Lower lobe of right lung (tissue), 2 donors: Measurements from ENCODE around the gene MYBPC3. TPM values are rescaled to one million over a fixed set of nuclear protein-coding genes. Genes with fewer than 3 reads are reported as not detected.

Source experiments
- ATAC-seq, 2 donors: fragments of 200-7000 bp; cut with Tn5 transposase; one replicate each; pipeline ENCODE4 v1.9.1; 2020 to 2022; ENCODE audit warnings: mild to moderate bottlenecking in 2 of 2, moderate library complexity in 2 of 2
- DNase-seq: peaks from one replicate; pipeline ENCODE4 v3.0.0-alpha.2; 2020
- H3K27ac ChIP-seq: fragments of 200-600 bp; one replicate; pipeline ENCODE4 v1.8.0; 2022
- H3K27me3 ChIP-seq: fragments of 200-600 bp; one replicate; pipeline ENCODE4 v1.8.0; 2022; ENCODE audit warnings: low read depth
- H3K36me3 ChIP-seq: fragments of 200-600 bp; one replicate; pipeline ENCODE4 v1.8.0; 2022; ENCODE audit warnings: mild to moderate bottlenecking
- H3K4me1 ChIP-seq: fragments of 200-600 bp; one replicate; pipeline ENCODE4 v1.8.0; 2022
- H3K4me3 ChIP-seq: fragments of 200-600 bp; one replicate; pipeline ENCODE4 v1.8.0; 2022; ENCODE audit warnings: mild to moderate bottlenecking
- H3K9me3 ChIP-seq: fragments of 200-600 bp; one replicate; pipeline ENCODE4 v1.8.0; 2022
- CTCF ChIP-seq: fragments of 200-600 bp; IDR thresholded peaks from one replicate; pipeline ENCODE4 v1.8.0; 2022; ENCODE audit warnings: antibody characterized with exemption, mild to moderate bottlenecking
- intact Hi-C: fragments of 100-400 bp; cut with DNase I; formaldehyde crosslinking; loops from one replicate; pipeline ENCODE4 v1.11.0; 2022
- total RNA-seq: library from RNA; stranded (reverse); fragmentation: NEBNext Ultra II Directional; extraction: Animal tissue kit (Norgen Biotek cat#: 25700); gene quantifications from one replicate; pipeline ENCODE4 v1.2.1, GENCODE V29; 2021
- donor health status: DM: no; HTN: yes; CAD: no; lungs with severe emphysema.

The MYBPC3 gene
- total RNA-seq, 1 donor from 2014 or later: 0.86 TPM

DNA sequence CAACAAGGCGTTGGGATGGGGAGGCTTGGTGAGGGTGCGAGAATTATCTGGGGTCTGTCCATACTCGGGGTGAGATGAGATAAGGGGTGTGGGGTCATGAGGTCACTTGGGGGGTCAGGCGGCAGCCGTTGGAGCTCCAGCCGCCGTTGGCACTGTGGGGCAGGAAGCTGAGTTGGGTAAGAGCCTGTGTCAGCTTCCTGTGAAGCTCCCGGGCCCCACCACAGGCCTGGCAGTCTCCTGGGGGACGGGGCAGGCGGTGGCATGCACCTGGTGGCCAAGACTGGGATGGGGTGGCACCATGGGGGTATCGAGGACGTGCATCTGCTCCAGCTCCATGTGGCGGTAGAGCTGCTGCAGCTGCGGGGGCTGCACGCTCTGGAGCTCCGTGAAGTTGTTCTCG lies 7.1 kb upstream of the MYBPC3 start:
- Histone ChIP-seq H3K4me1 (peaks cover 11% of the 10 kb centered on the region), H3K36me3 (no peaks in the 10 kb centered on the region), H3K4me3 (no peak overlapping the region), H3K27ac (no peak overlapping the region), H3K9me3 (no peaks in the 10 kb centered on the region), H3K27me3 (no peaks in the 10 kb centered on the region)
- DNase-seq (peak; percentile 50), ATAC-seq (no peak)
- TF ChIP-seq CTCF: no peak
- intact Hi-C loops: no loop called here

GRCh38 chr11:47359162-47359561 lies 6.7 kb upstream of the MYBPC3 start:
- no peak overlapping the region for H3K4me3 ChIP-seq
- no peaks in the 10 kb centered on the region for H3K36me3 ChIP-seq
- peaks cover 11% of the 10 kb centered on the region for H3K4me1 ChIP-seq
- H3K9me3 ChIP-seq: no peaks in the 10 kb centered on the region
- ATAC-seq: no peak
- intact Hi-C loops: no loop called here
- peak; percentile 16 for DNase-seq
- no peak for TF ChIP-seq CTCF
- H3K27me3 ChIP-seq: no peaks in the 10 kb centered on the region
- no peak overlapping the region for H3K27ac ChIP-seq

- Histone ChIP-seq H3K27me3 (no peaks in the 10 kb centered on the region), H3K4me3 (no peak overlapping the region), H3K4me1 (peaks cover 11% of the 10 kb centered on the region), H3K27ac (no peak overlapping the region), H3K36me3 (no peaks in the 10 kb centered on the region), H3K9me3 (no peaks in the 10 kb centered on the region)
- no peak for ATAC-seq
- TF ChIP-seq CTCF: no peak
- intact Hi-C loops: no loop called here
- peak; percentile 30 for DNase-seq
Observed at GRCh38 chr11:47358731-47359051, 6.2 kb upstream of the MYBPC3 start.

- Histone ChIP-seq H3K9me3 (no peaks in the 10 kb centered on the region), H3K27ac (no peak overlapping the region), H3K4me1 (peaks cover 11% of the 10 kb centered on the region), H3K4me3 (no peak overlapping the region), H3K27me3 (no peaks in the 10 kb centered on the region), H3K36me3 (no peaks in the 10 kb centered on the region)
- intact Hi-C loops: no loop called here
- ATAC-seq: no peak
- DNase-seq: peak; percentile 37
- TF ChIP-seq CTCF: no peak
Observed at GRCh38 chr11:47357985-47358730, 5.7 kb upstream of the MYBPC3 start.

DNA sequence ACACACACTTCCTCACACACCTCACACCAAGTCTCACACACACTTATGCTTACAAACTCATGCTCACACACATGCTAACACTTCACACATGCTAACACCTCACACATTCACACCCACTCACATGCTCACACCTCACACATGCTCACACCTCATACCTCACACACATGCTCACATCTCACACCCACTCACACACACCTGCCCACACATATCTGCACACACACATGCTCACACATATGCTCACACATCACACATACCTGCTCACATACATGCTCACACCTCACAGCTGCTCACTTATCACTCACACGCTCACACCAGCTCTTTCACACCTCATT lies 4.5 kb upstream of the MYBPC3 start:
- no peak for TF ChIP-seq CTCF

More for the DNA sequence above, 4.5 kb upstream of the MYBPC3 start:
- H3K4me3 ChIP-seq: no peak overlapping the region
- DNase-seq (no peak), ATAC-seq (no peak)
- no peaks in the 10 kb centered on the region for H3K36me3 ChIP-seq
- no peaks in the 10 kb centered on the region for H3K9me3 ChIP-seq
- H3K27ac ChIP-seq: no peak overlapping the region
- intact Hi-C loops: no loop called here
- H3K27me3 ChIP-seq: no peaks in the 10 kb centered on the region
- H3K4me1 ChIP-seq: peaks cover 11% of the 10 kb centered on the region
